Fibroblast of lung (primary cell): ENCODE measurements around the gene KCTD3. TPM values are rescaled to one million over a fixed set of nuclear protein-coding genes. Genes with fewer than 3 reads are reported as not detected.

ENCODE experiments used
- DNase-seq, 2 donors: peaks; one replicate each; pipeline versions ENCODE4 v3.0.0 to v3.0.0-alpha.2; 2010; ENCODE audit warnings: low read depth in 2 of 2
- H2AFZ ChIP-seq: 2 replicates; pipeline ENCODE4 v1.5.1; 2012; ENCODE audit warnings: low read length, control low read depth, inconsistent platforms
- H3K27ac ChIP-seq: 2 replicates; pipeline ENCODE4 v1.5.1; 2011; ENCODE audit warnings: low read length, control low read depth; ENCODE audit not compliant: insufficient read depth
- H3K27me3 ChIP-seq: 2 replicates; pipeline ENCODE4 v1.5.1; 2011; ENCODE audit warnings: mild to moderate bottlenecking, low read length; ENCODE audit not compliant: control insufficient read depth, insufficient read depth
- H3K36me3 ChIP-seq: 2 replicates; pipeline ENCODE4 v1.5.1; 2011; ENCODE audit warnings: low read length; ENCODE audit not compliant: control insufficient read depth, insufficient read depth
- H3K4me1 ChIP-seq: 2 replicates; pipeline ENCODE4 v1.5.1; 2011; ENCODE audit warnings: low read length; ENCODE audit not compliant: control insufficient read depth, insufficient read depth; ENCODE audit errors: extremely low read depth
- H3K4me2 ChIP-seq: 2 replicates; pipeline ENCODE4 v1.5.1; 2011; ENCODE audit warnings: low read length, control low read depth; ENCODE audit not compliant: insufficient read depth; ENCODE audit errors: extremely low read depth
- H3K4me3 ChIP-seq, 4 experiments: fragments of 200-600 bp in 1 of 4; sonication (generic) in 1 of 4; replicated peaks in 1 of 4; 2 replicates each; pipeline ENCODE4 v1.5.1; 2011 to 2016; ENCODE audit warnings: low read length in 4 of 4, low read depth in 3 of 4, mild to moderate bottlenecking in 3 of 4, control low read depth in 2 of 4, inconsistent platforms in 1 of 4, mixed read lengths in 1 of 4; ENCODE audit not compliant: insufficient read depth in 1 of 4; ENCODE audit errors: control extremely low read depth in 1 of 4
- H3K79me2 ChIP-seq: 2 replicates; pipeline ENCODE4 v1.5.1; 2012; ENCODE audit warnings: mild to moderate bottlenecking, low read length, inconsistent platforms; ENCODE audit not compliant: control insufficient read depth, insufficient read depth
- H3K9ac ChIP-seq: 2 replicates; pipeline ENCODE4 v1.5.1; 2011; ENCODE audit warnings: mild to moderate bottlenecking, low read length, control low read depth; ENCODE audit not compliant: insufficient read depth
- H3K9me3 ChIP-seq: 2 replicates; pipeline ENCODE4 v1.5.1; 2012; ENCODE audit warnings: low read depth, low read length; ENCODE audit not compliant: control insufficient read depth, insufficient read depth
- H4K20me1 ChIP-seq: 2 replicates; pipeline ENCODE4 v1.5.1; 2011; ENCODE audit warnings: low read length; ENCODE audit not compliant: control insufficient read depth, insufficient read depth; ENCODE audit errors: extremely low read depth
- EZH2 ChIP-seq: IDR thresholded peaks from 2 replicates; pipeline ENCODE4 v1.5.1; 2012; ENCODE audit warnings: low read length, control low read depth, mild to moderate bottlenecking; ENCODE audit errors: missing control alignments
- polyA plus RNA-seq, 2 donors: library from polyadenylated mRNA; depleted of rRNA in 1 of 2; stranded (reverse) in 1 of 2; unstranded in 1 of 2; fragments of >200 nt; gene quantifications; 2 replicates each; pipeline ENCODE4 v1.2.1, GENCODE V29; 2011 to 2012; ENCODE audit warnings: missing spikeins in 1 of 2
- total RNA-seq: library from RNA; depleted of rRNA; stranded (reverse); fragments of >200 nt; gene quantifications from 2 replicates; pipeline ENCODE4 v1.2.1, GENCODE V29; 2014
- TF ChIP-seq, protein P1 (sequence below), 2 donors: IDR thresholded peaks in 1 of 2; conservative IDR thresholded peaks in 1 of 2; 1 replicate in 1 of 2; 2 replicates in 1 of 2; pipeline ENCODE4 v1.5.1; 2011 to 2012; ENCODE audit warnings: low read length in 2 of 2, control low read depth in 1 of 2, inconsistent platforms in 1 of 2, low read depth in 1 of 2, mild to moderate bottlenecking in 1 of 2

KCTD3 gene
- total and polyA plus RNA-seq, 2 donors (not counting 1 experiment from before 2014, with no cell fraction given): 65.5 to 76.0 TPM

DNA sequence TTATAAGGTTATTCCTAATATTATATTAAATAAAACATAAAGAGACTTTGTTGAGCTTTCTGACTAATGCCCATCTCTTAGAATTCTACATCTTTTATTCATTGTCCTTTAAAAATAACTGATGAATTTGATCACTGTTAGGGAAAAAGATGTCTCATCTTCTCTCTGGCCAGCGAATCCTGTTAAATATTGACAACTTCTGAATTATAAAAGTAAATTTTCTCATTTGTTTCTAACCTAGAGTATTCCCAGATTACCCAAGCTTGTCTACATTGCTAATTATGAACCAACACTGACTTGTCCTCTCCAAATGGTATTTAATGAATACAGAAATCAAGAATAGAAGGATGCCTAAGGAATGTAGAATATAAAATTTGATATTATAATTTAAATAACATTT lies 24.8 kb upstream of the KCTD3 start:
- Histone ChIP-seq H2AFZ (no peak overlapping the region), H3K27me3 (peaks cover 3% of the 10 kb centered on the region), H3K4me3 (no peak overlapping the region), H3K9ac (no peak overlapping the region), H3K27ac (no peak overlapping the region), H3K4me2 (no peak overlapping the region), H4K20me1 (no peaks in the 10 kb centered on the region), H3K79me2 (no peaks in the 10 kb centered on the region), H3K4me1 (no peaks in the 10 kb centered on the region), H3K36me3 (no peaks in the 10 kb centered on the region), H3K9me3 (no peaks in the 10 kb centered on the region)
- TF ChIP-seq, protein P1, sequence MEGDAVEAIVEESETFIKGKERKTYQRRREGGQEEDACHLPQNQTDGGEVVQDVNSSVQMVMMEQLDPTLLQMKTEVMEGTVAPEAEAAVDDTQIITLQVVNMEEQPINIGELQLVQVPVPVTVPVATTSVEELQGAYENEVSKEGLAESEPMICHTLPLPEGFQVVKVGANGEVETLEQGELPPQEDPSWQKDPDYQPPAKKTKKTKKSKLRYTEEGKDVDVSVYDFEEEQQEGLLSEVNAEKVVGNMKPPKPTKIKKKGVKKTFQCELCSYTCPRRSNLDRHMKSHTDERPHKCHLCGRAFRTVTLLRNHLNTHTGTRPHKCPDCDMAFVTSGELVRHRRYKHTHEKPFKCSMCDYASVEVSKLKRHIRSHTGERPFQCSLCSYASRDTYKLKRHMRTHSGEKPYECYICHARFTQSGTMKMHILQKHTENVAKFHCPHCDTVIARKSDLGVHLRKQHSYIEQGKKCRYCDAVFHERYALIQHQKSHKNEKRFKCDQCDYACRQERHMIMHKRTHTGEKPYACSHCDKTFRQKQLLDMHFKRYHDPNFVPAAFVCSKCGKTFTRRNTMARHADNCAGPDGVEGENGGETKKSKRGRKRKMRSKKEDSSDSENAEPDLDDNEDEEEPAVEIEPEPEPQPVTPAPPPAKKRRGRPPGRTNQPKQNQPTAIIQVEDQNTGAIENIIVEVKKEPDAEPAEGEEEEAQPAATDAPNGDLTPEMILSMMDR (conservative IDR thresholded peaks at IDR 0.05 in 1 of 2, IDR thresholded peaks at IDR 0.05 in 1 of 2; ENCODE audit: low read depth in 1 of 2, low read length in 2 of 2): no peak
- TF ChIP-seq EZH2: no peak
- DNase-seq: no peak

DNA sequence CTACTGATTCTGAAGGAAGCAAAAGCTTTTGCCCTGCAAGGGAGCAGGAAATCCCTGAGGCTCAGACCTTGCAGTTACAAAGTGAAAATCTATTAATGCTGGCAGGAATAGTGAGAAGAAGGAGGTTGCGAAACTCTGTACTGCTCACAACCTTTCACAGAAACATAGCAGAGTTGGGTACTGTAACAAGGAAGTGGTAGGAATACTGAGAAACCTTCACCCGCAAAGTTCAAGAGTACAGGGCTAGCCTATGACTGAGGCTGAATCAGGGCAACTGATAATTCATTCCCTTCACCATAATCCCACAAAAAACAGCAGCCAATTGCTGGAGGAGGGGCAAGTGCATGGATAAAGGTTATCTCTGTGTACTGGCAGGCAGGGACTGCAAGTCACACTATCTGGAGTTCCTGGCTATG lies 23.9 kb upstream of the KCTD3 start:
- no peaks in the 10 kb centered on the region for H3K79me2 ChIP-seq
- no peak overlapping the region for H3K9ac ChIP-seq
- no peak overlapping the region for H2AFZ ChIP-seq
- peak; percentile 63 to 78 for DNase-seq
- H3K4me1 ChIP-seq: no peaks in the 10 kb centered on the region
- TF ChIP-seq, protein P1 (conservative IDR thresholded peaks at IDR 0.05 in 1 of 2, IDR thresholded peaks at IDR 0.05 in 1 of 2; ENCODE audit: low read depth in 1 of 2, low read length in 2 of 2): no peak
- no peak for TF ChIP-seq EZH2
- H3K9me3 ChIP-seq: no peaks in the 10 kb centered on the region
- H3K4me3 ChIP-seq: no peak overlapping the region
- no peaks in the 10 kb centered on the region for H3K36me3 ChIP-seq
- H3K27me3 ChIP-seq: peaks cover 3% of the 10 kb centered on the region
- H3K4me2 ChIP-seq: no peak overlapping the region
- no peaks in the 10 kb centered on the region for H4K20me1 ChIP-seq
- no peak overlapping the region for H3K27ac ChIP-seq

DNA sequence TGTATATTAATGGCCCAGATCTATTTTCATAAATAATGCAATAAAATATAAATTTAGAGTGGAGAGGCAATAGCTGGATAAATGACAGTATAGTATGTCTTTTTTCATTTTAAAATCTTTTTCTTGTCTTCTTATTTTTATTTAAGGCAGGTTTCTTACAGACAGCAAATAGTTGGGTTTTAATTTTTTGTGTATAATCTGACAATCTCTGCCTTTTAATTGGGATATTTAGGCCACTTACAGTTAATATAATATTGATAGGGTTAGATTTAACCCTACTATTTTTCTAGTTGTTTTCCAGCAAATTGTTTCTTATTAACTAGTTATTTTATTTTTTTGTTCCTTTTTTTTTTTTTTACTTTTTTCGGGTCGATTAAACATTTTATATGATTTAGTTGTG lies 23.3 kb upstream of the KCTD3 start:
- H3K27ac ChIP-seq: no peak overlapping the region
- TF ChIP-seq, protein P1 (conservative IDR thresholded peaks at IDR 0.05 in 1 of 2, IDR thresholded peaks at IDR 0.05 in 1 of 2; ENCODE audit: low read depth in 1 of 2, low read length in 2 of 2): no peak
- no peak for TF ChIP-seq EZH2
- no peaks in the 10 kb centered on the region for H3K4me1 ChIP-seq
- H3K4me2 ChIP-seq: no peak overlapping the region
- H3K4me3 ChIP-seq: no peak overlapping the region
- no peak for DNase-seq
- H2AFZ ChIP-seq: no peak overlapping the region
- no peak overlapping the region for H3K9ac ChIP-seq
- no peaks in the 10 kb centered on the region for H3K9me3 ChIP-seq
- H3K36me3 ChIP-seq: no peaks in the 10 kb centered on the region
- no peaks in the 10 kb centered on the region for H4K20me1 ChIP-seq
- H3K27me3 ChIP-seq: peaks cover 3% of the 10 kb centered on the region
- no peaks in the 10 kb centered on the region for H3K79me2 ChIP-seq
